GM18861 (cell line): Measurements from ENCODE around the gene LANCL2.
"Not testable (repeated sequence)": the region's sequence is repeated elsewhere in the genome, so short reads cannot be mapped to it uniquely, and the experiment has no call there.

Experiments used
- ATAC-seq: cut with Tn5 transposase; IDR thresholded peaks from one replicate; pipeline ENCODE4 v1.9.1; 2021; ENCODE audit not compliant: unreplicated experiment

The LANCL2 gene

GRCh38 chr7:55469271-55469681, 104.1 kb downstream of the LANCL2 start:
- no peak for ATAC-seq

GRCh38 chr7:55469721-55470120, 104.6 kb downstream of the LANCL2 start:
- no peak for ATAC-seq

DNA sequence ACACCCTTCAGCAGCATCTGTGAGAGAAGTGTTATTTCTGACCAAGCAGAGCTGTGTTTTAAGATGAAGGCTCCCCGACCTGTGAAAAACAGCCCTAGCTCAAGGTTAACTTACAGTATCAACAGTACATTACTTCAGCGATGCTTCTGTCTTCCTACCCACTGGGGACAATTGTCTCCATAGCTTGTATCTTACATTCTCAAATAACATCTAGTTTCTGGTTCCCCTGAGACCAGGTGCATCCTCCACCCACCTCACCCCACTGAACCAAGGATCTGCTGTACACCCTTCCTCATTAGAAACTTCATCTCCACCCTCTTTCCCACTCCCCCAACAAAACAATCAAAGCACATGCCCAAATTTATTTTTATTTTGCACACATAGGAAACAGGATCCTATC, 105.1 kb downstream of the LANCL2 start:
- no peak for ATAC-seq

DNA sequence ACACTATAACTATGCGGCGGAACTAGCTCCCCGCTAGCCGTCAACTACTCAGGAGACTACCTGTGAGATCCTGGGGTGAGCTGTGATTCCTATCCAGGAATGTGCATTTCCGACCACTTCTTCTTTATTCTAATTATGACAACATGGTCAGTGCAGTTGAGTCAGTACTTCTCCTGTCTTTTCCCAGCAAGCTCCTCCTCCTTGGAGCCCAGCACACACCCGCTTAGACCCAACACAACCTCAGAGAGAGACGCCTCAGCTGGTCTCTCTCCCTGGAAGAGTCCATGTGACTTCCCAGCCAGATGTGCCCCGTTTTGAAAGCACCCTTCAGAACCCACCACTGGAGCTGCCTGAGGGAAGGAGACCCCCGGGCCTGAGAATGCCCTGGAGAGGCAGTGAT, 106.5 kb downstream of the LANCL2 start:
- not testable (repeated sequence) for ATAC-seq

DNA sequence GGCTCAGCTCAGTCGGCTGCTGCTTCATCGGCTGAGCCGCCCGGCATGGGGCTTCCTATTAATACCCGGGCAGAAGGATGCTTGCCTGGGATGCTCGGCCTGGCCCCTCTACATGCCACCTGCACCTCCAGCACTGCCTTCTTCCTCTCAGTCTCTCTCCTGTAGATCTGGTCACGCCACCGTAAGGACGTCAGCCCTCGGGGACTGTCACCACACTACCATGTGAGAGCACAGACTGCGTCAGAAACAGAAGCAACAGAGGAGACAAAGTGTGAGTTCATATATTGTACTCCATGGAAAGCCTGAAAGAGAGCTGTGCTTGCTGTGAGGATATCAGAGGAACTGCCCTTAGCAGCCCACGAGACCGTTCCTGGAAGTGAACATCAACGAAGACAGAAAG, 107.3 kb downstream of the LANCL2 start:
- ATAC-seq, result not testable (repeated sequence)

GRCh38 chr7:55472928-55473725, 108.0 kb downstream of the LANCL2 start:
- ATAC-seq, result no peak

DNA sequence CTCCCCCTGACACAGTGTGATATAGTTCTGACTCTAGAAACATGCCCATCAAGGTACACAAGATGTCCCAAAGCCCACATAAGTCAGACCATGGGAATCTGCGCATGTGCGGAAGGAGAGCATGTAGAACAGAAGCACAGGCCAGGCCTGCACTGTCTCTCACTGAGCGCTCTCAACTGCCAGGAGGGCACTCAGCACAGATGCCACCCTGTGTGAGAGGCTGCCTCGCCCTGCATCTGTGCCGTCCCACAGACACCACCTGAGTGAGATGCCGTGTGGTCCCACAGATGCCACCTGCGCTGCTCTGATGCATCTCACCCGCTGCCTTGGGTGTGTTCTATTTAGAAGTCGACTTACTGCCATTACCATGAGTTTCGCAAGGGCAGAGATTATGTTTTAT, 108.8 kb downstream of the LANCL2 start:
- ATAC-seq, result no peak

GRCh38 chr7:55474944-55475854, 110.1 kb downstream of the LANCL2 start:
- no peak for ATAC-seq

DNA sequence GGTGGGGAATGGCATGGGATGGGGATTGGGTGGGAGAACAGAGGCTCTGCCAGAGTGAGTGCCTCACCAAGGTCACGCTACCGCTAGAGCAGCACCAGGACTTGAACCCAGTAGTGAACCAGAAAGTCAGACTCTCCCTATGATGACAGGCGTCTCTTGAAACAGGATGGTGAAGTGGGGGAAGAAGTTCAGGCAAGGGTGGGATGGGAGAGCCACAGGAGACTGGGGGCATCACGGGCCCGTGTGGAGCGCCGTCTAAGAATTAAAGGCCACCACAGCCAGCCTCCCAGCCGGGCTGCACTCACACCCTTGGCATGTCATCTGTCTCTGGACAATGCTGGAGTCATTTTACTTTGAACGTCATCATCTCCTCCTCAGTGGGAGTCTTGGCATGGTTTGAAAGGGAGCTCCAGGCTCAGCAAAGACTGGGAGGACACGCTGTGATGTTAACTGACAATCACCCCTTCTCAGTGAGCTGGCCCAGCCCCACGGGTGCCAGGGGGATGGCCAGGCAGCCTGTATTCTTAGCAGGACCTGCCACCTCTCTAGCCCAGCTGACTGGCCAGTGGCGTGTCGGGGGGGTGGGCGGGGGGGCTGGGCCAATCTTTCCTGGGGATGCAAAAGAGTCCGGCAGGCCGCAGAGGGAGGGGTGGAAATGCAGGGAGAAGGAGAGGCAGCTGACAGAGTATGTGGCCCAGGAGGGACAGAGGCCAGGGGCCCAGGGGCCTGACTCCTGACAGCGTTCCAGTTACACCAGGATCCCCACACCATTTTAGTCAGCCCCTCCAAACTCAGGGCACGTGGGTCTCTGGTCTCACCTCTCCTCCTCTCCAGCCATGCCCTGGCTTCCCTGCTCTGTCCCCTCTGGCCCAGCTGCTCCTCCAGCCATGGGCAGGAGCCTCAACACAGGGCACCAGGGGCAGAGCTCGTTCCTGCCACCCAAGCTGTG, 111.0 kb downstream of the LANCL2 start:
- ATAC-seq, result no peak

DNA sequence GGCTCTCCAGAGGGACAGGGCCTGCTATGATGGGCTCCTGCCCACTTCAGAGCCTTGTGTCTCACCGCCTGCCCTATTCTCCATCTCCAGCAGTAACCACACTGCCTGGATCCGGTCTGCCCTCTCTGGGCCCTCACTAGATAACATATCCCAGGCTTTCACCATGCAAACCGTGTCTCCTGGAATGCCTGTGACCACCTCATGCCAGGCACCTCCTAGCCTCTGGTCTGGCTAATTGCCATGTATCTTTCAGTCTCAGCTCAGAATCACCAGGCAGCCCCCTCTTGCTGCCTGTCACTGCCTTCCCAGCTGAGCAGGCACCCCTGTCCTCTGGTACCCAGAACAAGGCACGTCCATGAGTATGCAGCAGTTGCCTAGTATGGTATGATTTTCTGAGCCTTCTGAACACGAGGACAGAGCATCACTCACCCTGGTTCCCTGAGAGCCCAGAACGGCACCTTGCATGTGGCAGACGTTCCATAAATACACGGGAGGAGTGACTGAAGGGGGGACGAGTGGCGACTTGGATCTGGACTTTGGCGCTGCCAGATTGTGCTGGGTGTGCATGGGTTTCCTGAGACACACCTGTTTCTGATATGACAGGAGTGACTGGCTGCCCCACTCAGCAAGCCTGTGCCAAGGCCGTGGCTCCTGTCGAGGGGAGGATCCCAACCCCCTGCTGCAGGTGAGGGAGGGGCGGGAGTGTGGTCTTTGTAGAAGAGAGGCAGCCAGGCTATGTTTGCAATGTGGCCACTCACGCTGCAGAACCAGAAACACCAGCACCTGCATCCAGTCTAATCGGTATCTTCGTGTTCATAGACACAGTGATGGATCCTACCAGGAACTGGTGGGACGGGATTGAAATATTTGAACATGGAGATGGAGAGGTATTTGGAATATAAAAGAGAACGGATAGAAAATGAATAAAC, 112.0 kb downstream of the LANCL2 start:
- no peak for ATAC-seq

DNA sequence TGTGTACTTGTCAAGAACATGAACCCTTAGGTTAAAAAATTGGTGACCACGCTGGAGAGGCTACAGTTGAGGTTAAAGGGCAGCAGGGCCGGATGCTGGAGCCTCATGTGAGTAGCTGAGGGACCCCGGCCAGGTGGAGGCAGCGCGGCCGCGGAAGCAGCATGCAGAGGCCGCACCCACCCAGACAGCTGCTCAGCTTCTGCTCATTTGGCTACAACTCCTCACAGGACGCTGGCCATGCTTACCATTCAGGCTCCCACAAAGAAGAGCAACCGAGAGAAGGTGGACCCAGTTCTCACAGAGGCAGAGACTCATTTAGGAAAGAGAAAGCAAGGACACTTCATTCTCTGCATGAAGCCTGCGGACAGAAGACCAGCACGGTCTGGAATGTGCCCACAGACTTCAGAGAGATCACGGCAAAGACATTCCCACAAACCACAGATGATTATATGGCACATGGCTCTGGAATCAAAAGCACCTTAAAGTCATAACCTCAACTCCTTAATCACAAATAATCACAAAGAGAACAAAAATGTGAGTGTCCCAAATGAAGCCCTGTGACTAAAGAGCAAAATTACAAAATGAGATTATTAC, 112.7 kb downstream of the LANCL2 start:
- ATAC-seq, result no peak

GRCh38 chr7:55478700-55479099, 113.6 kb downstream of the LANCL2 start:
- ATAC-seq, result no peak

GRCh38 chr7:55481155-55481554, 116.0 kb downstream of the LANCL2 start:
- ATAC-seq, result no peak

- ATAC-seq, result no peak
These were observed 117.9 kb downstream of the LANCL2 start for GRCh38 chr7:55483046-55483445.
